HG02943 (cell line): ENCODE data around the gene LRRTM1.

Source experiments
- ATAC-seq: cut with Tn5 transposase; IDR thresholded peaks from one replicate; pipeline ENCODE4 v1.9.1; 2021; ENCODE audit warnings: mild to moderate bottlenecking, low read depth, moderate library complexity; ENCODE audit not compliant: unreplicated experiment

The LRRTM1 gene

GRCh38 chr2:80252294-80252986 lies 52.1 kb downstream of the LRRTM1 start:
- no peak for ATAC-seq
